ENCODE results near the gene CACNA1C.

Gene CACNA1C

DNA sequence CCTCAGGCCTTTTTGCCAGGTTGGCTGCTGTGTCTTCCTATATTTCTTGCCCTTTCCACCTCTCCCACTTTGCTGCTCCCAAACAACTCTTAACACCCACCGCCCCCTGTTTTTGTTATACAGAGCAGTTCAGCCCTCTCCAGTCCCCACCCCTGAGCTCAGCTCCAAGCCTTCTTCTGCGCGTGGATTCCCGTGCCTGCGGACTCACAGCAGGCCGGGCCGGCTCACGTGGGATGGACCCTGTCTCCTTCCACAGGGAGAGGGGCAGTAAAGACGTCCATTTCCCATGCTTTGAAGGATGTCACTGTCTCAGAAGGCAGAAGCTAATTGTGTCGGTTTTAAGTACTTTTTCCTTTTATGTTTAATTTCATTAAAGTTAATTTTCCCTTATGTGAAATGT lies 139.4 kb downstream of the CACNA1C start:
- DNase-seq (ENCODE audit: low read depth in 2 of 3, low spot score in 2 of 3): no peak

DNA sequence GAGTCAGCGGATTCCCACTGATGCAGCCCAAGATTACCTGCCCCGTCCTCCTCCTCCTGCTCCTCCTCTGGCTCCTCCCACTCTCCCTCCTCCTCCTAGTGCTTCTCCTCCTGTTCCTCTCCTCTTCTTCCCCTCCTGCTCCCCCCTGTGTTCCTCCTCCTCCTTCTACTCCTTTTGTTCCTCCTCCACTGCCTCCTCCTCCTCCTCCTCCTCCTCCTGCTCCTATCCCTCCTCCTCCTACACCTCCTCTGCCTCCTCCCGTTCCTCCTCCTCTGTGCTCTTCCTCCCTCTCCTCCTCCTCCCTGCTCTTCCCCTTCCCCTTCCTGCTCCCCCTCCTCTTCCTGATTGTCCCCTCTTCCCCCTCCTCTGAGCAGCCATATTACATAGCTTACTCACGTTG lies 141.3 kb downstream of the CACNA1C start:
- DNase-seq (ENCODE audit: low read depth in 2 of 3, low spot score in 2 of 3): no peak

DNA sequence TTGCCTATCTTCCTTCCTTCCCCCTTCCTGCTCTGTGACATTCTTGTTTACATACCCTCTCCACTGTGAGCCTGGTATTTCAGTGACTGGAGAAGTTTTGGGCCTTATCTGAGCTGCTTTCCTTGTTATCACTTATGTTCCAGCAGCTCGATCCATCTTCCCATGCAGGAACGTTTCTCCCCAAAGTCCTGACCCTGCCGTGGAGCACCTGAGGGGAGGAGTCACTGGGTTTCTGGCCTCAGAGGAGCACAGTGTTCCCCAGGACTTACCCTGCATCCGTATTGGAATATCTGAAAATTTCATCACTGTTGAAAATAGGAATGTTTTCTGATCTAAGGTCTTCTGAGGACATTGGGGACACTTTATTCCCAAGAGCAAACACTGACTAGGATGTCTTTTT lies 141.8 kb downstream of the CACNA1C start:
- no peak for DNase-seq (ENCODE audit: low read depth in 2 of 3, low spot score in 2 of 3)

DNA sequence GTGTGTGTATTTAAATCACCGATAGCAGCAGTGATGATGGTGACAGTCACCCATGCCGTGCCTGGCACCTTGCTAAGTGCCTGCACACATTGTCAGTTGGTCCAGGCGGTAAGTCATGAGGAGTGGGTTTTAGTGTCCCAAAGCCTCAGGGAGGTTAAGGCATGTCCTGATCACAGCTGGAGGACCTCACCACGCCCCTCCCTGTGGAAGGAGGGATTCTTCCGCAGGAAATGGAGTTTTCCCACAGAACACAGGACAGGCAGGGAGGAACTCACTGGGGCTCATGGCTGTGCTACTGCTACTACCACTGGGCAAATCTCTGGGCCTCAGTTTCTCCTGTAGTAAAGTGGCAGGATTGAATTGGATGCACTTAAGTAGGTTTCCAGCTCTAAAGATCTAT lies 142.3 kb downstream of the CACNA1C start:
- DNase-seq (ENCODE audit: low read depth in 2 of 3, low spot score in 2 of 3): no peak

DNA sequence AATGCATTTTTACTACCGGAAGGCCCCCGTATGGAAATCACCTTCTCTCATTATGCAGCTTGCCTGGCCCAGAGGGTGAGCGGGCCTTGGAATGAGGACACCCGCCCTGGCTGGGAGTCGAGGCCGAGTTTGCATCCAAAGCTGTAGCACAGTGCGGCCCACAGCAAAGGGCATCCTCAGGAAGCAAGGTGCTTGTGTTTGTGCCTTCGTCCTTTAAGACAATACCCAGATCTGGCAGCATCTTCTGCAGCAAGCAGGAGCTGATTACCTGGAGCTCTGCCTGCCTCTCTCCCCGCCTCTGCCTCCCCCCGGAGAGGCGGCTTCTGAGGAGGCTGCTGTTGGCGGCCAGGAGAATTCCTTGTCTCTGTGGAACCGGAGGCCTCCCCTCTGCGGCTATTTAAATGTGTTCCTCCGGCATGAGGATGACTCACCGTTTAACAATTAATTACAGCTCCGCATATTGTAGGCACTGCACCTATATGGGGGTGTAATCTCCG lies 145.3 kb downstream of the CACNA1C start:
- DNase-seq (ENCODE audit: low read depth in 2 of 3, low spot score in 2 of 3): no peak

DNA sequence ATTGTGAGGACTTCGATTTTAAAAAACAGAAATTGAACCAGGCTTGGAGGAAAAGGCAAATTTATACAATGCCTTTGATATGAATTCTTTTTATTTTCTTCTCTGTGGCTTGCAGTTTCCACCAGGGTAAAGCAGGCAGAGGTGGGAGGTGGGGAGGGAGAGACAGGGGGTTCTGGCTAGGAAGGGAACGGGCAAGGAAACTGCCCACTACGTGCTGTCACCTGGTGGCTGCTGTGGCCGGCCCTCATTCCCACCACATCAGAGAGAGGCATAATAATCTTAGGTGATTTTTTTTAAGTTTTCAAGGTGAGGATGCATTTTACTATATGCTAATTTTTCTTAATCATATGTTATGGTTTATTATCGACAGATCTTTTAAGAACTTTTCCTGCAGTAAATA lies 145.8 kb downstream of the CACNA1C start:
- no peak for DNase-seq (ENCODE audit: low read depth in 2 of 3, low spot score in 2 of 3)

DNA sequence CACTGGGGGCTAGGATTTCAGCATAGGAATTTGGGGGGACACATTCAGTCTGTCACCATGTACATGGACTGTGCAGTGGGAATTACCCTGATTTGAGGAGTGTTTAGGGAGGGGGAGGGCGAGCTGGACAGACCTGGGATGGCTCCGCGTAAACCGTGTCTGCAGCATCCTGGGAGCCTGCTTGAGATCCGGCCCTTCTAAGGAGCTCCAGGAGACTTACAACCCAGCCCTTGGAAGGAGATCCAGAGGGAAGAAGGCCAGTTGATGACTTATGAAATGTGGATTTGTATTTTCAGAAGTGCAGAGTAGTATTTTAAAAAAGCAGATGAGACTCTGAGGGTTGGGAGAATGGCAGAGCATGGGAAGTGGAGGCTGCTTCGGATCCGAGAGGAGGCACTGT lies 153.2 kb downstream of the CACNA1C start:
- DNase-seq (ENCODE audit: low read depth in 2 of 3, low spot score in 2 of 3): no peak

DNA sequence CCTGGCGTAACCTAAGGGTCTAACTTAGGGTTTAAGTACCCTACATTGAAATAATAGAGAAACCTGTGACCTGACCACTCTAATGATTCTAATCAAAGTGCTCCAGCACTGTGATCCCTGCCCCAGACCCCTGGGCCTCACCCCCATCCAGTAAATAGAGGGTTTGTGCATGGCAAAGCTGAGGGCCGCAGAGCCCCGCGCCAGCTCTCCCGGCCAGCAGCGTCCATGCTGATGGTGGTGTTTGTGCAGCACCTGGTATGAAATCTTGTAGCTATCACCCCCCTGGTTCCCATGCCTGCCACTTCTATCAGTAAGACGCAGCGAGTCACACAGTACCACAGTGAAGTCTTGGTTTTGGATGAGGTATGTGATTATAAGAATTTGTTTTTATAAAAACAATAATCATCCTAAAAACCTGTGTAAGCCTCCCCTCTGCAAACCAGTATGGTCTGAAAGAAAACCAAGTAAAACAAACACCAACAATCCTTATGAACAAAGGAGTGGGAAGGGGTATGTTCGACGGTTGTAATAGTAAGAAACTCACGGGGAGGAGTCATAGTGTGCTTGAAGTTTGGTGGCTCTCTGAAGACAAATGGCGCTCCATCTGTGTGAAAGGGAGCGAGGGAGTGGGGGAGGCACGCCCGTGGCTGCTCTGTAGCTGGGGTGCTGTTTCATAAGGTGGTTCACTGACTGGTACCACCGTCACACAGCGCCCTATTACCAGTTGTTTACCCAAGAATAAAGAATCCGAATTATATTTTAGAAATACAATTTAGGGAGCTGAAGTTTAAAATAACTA lies 156.2 kb downstream of the CACNA1C start:
- no peak for DNase-seq (ENCODE audit: low read depth in 2 of 3, low spot score in 2 of 3)

DNA sequence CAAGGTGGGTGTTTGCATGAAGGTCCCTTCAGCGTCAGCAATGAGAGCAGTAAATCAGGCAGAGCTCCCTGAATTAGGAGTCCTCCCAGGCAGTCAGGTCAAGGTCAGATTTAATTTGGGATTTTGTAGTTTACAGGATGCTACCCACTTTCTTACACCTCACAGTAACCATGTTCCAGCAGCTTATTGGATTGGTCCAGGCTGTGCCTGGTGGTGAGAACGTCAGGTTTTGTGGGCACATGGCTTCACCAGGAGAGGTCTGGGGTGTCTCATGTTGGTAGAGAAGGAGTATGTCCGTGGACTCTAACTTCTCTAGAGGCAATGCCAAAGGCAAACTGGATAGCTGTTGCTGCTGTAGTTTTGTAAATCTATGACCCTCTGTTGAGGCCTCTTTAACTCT lies 158.3 kb downstream of the CACNA1C start:
- no peak for DNase-seq (ENCODE audit: low read depth in 2 of 3, low spot score in 2 of 3)

DNA sequence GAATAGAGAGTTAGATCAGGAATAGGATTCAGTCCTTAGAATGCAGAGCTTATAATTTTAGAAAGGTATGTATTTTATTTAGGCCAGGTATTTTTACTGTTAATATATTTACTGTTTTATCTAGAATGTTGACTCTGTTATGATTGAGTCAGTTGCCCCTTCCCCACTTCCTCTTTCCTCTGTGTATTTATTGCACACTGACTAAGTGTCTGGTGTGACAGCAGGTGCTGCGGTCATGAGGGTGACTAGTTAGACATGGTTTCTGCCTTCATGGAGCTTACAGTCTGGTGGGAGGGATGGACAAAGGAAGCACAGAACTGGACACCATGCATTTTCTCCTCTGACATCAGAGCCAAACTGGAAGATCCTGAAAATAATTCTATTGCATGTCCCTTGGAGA lies 159.8 kb downstream of the CACNA1C start:
- no peak for DNase-seq (ENCODE audit: low read depth in 2 of 3, low spot score in 2 of 3)

- no peak for DNase-seq (ENCODE audit: low read depth in 2 of 3, low spot score in 2 of 3)
Observed at GRCh38 chr12:2212971-2213869, 160.4 kb downstream of the CACNA1C start.

DNA sequence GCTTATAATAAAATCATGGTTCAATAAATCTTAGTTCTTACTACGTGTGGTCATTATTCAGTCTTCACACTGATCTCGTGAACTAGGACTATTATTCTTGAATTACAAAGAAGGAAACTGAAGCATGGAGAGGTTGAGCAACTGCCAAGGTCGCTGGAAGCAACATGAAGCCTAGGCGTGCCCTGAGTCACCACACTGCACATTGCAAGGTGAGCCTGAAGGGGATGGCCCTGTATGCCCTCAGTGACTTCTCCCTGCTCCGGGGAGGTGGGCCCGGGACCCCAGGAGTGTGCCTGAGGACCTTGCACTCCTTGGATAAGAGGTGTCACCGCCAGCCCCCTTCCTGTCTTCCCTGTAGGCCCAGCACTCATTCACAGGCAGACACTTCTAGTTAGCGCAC lies 161.6 kb downstream of the CACNA1C start:
- DNase-seq (ENCODE audit: low read depth in 2 of 3, low spot score in 2 of 3): no peak

DNA sequence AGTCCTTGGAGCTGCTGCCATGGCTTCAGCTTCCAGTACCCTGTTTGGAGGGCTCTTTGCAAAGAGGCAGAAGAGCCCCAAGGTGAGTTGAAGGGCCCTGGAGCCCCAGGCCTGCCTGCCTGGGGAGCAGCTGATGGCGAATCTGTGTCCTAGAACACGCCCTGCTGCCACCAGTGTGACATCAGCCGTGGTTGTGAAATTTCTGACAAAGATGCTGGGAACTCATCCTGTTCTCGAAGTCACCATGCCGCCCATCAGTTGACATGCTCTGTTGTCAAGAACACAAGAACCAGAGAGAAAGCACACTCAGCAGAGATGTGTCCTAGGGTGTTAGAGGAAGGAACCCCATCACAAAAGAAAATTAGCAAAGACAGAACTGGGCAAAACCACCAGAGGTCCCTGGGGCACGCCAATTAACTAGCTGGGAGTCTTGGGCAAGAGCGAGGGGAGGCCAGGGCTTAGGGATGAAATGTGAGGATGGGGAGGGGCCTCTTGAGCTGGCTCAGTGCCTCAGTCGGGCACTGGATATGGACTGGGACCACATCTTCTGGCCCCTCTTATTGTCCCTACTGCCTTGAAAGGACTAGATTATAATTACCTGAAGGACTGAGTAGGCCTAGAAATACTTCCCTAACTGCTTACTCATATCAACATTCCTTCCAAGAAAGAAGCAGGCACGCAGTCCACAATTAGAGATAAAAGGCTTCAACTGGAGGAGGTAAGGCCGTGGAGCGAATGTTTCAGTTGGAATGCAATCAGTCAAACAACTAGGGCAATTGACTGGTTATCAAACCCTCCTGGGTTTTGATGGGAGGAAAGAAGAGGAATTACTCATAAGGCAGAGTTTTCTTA lies 163.1 kb downstream of the CACNA1C start:
- DNase-seq (ENCODE audit: low read depth in 2 of 3, low spot score in 2 of 3): no peak

- no peak for DNase-seq (ENCODE audit: low read depth in 2 of 3, low spot score in 2 of 3)
Observed at GRCh38 chr12:2218706-2219105, 165.9 kb downstream of the CACNA1C start.

GRCh38 chr12:2221030-2221621 lies 168.3 kb downstream of the CACNA1C start:
- no peak for DNase-seq (ENCODE audit: low read depth in 2 of 3, low spot score in 2 of 3)

DNA sequence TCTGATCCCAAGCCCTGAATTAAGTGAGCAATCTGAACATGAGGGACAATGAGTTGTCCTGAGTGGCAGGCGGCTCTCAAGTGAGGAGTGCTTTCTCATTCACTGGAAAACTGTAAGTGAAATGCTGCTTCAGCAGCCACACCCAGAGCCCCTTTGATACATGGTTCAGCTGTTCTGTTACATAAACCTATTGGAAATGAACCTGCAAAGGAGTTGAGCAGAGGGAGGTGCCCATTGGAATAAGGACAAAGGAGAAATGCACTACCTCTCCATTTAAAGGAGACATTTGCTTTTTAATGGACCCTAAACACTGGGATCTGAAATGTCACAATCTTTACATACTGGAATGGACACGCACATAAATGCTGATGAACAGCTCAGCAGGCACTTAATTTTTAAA lies 169.9 kb downstream of the CACNA1C start:
- DNase-seq (ENCODE audit: low read depth in 2 of 3, low spot score in 2 of 3): no peak

DNA sequence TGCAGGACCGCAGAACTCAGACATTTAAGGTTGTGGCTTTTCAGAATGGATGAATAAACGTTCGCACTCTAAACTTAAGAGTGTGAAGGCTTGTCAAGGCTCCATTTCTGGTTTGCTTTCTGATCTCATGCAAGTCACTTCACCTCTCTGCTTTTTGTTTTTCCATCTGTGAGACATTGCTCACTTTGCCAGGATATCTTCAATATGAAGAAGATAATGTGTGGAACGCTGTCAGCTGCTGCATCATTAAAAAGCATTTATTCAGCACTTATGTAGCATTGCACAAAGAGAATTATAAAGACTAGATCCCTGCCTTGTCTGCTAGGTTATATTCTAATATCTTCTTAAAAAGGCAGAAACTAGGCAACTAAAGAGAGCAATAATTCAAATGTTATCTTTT lies 172.2 kb downstream of the CACNA1C start:
- DNase-seq (ENCODE audit: low read depth in 2 of 3, low spot score in 2 of 3): no peak

- no peak for DNase-seq (ENCODE audit: low read depth in 2 of 3, low spot score in 2 of 3)
Observed at GRCh38 chr12:2225696-2226095, 172.9 kb downstream of the CACNA1C start.

DNA sequence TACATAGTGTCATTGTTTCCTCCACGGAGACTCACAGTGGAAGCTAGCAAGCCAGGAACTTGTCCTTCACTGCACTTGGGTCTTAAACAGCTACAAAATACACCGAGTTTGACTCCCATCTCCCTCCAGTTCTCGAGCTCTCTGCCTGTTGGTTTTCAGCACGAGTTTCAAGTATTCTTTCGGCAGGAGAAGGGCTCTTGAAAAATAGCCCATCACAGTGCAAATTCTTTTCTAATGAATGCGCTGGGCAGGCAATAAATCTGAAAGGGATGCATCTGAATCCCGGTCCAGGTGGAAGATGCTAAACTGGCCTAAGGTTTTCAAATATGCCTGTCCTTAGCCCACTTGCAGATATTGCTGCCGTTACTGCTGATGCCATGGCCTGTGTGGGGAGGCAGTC lies 173.9 kb downstream of the CACNA1C start:
- DNase-seq (ENCODE audit: low read depth in 2 of 3, low spot score in 2 of 3): no peak

GRCh38 chr12:2227360-2227759 lies 174.6 kb downstream of the CACNA1C start:
- no peak for DNase-seq (ENCODE audit: low read depth in 2 of 3, low spot score in 2 of 3)

GRCh38 chr12:2228535-2228934 lies 175.7 kb downstream of the CACNA1C start:
- DNase-seq (ENCODE audit: low read depth in 2 of 3, low spot score in 2 of 3): no peak
